Upper lobe of left lung (tissue), 4 donors: ENCODE measurements around the gene PDE6A.

Experiments
- POLR2A ChIP-seq, 4 donors: fragments of 450-650 bp; IDR thresholded peaks; one replicate each; pipeline ENCODE4 v1.5.1; 2016 to 2017; ENCODE audit warnings: antibody characterized with exemption in 4 of 4, mild to moderate bottlenecking in 2 of 4
- TF ChIP-seq, protein P1 (sequence below), 6 experiments: fragments of 450-650 bp in 4 of 6; fragments of 200-600 bp in 2 of 6; sonication (generic) in 2 of 6; IDR thresholded peaks; one replicate each; pipeline ENCODE4 v1.5.1; 2016 to 2019; ENCODE audit warnings: antibody characterized with exemption in 6 of 6

DNA sequence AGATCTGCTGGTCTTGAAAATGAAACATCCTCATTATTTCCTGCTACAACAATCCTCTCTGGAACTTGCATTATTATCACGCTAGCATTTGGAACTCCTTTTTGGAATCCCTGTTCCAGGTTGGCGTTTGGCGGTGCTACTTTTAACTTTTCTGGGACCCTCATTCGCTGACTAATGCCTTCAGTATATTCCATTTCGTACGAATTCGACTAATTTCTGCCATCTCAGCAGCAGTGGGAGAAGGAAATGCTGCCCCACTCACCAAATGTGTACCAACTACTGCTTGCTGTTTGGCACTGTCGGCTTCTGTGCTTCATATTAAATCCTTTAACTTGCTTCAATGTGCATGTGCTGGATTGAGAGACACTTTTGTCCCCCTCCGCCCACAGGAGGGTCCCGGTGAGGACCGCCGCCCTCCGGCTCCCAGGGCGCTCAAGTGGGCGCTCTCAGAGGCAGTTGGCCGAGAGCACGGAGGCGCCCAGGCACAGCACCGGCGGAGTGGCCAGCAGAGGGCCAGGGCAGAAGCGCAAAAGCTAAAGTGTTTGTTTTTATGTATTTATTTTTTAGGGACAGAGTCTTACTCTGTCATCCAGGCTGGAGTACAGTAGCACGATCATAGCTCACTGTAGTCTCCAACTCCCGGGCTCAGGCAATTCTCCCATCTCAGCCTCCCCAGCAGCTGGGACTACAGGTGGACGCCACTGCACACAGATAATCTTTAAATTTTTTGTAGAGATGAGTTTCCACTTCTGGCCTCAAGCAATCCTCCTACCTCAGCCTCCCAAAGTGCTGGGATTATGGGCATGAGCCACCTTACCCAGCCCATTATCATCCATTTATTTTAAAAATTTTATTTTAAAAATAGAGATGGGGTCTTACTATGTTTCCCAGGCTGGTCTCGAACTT is 11.9 kb downstream of the PDE6A start:
- TF ChIP-seq, protein P1, sequence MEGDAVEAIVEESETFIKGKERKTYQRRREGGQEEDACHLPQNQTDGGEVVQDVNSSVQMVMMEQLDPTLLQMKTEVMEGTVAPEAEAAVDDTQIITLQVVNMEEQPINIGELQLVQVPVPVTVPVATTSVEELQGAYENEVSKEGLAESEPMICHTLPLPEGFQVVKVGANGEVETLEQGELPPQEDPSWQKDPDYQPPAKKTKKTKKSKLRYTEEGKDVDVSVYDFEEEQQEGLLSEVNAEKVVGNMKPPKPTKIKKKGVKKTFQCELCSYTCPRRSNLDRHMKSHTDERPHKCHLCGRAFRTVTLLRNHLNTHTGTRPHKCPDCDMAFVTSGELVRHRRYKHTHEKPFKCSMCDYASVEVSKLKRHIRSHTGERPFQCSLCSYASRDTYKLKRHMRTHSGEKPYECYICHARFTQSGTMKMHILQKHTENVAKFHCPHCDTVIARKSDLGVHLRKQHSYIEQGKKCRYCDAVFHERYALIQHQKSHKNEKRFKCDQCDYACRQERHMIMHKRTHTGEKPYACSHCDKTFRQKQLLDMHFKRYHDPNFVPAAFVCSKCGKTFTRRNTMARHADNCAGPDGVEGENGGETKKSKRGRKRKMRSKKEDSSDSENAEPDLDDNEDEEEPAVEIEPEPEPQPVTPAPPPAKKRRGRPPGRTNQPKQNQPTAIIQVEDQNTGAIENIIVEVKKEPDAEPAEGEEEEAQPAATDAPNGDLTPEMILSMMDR (IDR thresholded peaks at IDR 0.05): peak in 2 of 6 experiments; percentile 9 to 23
- TF ChIP-seq POLR2A (IDR thresholded peaks at IDR 0.05): no peak
